ENCODE data around the gene KCNJ6. TPM values are rescaled to one million over a fixed set of nuclear protein-coding genes. Genes with fewer than 3 reads are reported as not detected.

Gene KCNJ6
- total and polyA plus RNA-seq, 2 of the 8 experiments (the other 6 are each of a cell fraction or from before 2014, with no cell fraction given): 0.51 to 1.2 TPM

DNA sequence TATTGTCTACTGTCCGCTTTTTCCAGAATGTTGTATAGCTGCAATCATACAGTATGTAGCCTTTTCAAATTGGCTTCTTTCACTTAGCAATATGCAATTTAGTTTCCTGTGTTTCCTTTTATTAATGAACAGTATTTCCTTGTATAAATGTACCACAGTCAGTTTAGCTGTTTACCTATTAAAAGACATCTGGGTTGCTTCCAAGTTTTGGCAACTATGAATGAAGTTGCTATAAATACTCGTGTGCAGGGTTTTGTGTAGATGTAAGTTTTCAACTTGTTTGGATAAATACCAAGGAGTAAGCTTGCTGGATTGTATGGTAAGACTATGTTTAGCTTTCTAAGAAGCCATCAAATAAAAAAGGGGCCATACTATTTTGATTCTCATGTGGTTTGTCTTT is 24.4 kb upstream of the KCNJ6 start:
- no peak overlapping the region for H2AK5ac ChIP-seq (ENCODE audit: low read depth, low read length)
- H3K23me2 ChIP-seq (ENCODE audit: low read depth, low read length): no peaks in the 10 kb centered on the region
- no peak overlapping the region for H4K8ac ChIP-seq (ENCODE audit: extremely low read depth, insufficient read depth, low read length)
- H4K91ac ChIP-seq (replicated peaks; ENCODE audit: insufficient read length, low read length): no peak overlapping the region
- no peaks in the 10 kb centered on the region for H4K20me1 ChIP-seq (replicated peaks in 1 of 2; ENCODE audit: control insufficient read depth in 1 of 2, insufficient read depth in 2 of 2, low read length in 2 of 2)
- no peak overlapping the region for H2BK15ac ChIP-seq (ENCODE audit: low read length)
- H3K9ac ChIP-seq (replicated peaks in 1 of 4; ENCODE audit: extremely low read depth in 1 of 4, low read depth in 3 of 4, low read length in 3 of 4): no peak overlapping the region
- no peak overlapping the region for H3K14ac ChIP-seq (ENCODE audit: insufficient read length)
- no peak for FAIRE-seq
- H3K79me1 ChIP-seq (ENCODE audit: low read depth, low read length): no peaks in the 10 kb centered on the region
- H3K4me3 ChIP-seq (ENCODE audit: extremely low read depth in 1 of 4, insufficient read depth in 2 of 4, low read depth in 3 of 4, low read length in 4 of 4): no peak overlapping the region
- H3K36me3 ChIP-seq (ENCODE audit: control insufficient read depth in 2 of 4, insufficient read depth in 4 of 4, low read length in 3 of 4): no peaks in the 10 kb centered on the region
- POLR2A ChIA-PET (ENCODE audit: partially characterized antibody): no interaction called here
- no peak overlapping the region for H4K5ac ChIP-seq (ENCODE audit: insufficient read length, low read depth, low read length)
- H3K18ac ChIP-seq (ENCODE audit: extremely low read depth, low read length): no peak overlapping the region
- 81% methylated on average over 2 of the region's 2 CpGs; no CpG with 5 or more reads in 1 of the 2 experiments for WGBS, 2 experiments (ENCODE audit: extremely low coverage in 1 of 2, insufficient coverage in 1 of 2, insufficient read length in 1 of 2, insufficient replicate concordance in 2 of 2, low coverage in 1 of 2, low lambda C conversion rate in 2 of 2, missing lambda C conversion rate in 1 of 2)
- TF ChIP-seq TAF1 (IDR thresholded peaks at IDR 0.05; ENCODE audit: low read depth, low read length): no peak
- TF ChIP-seq TAF7 (optimal IDR thresholded peaks at IDR 0.05; ENCODE audit: borderline replicate concordance, low read depth, low read length): no peak
- H3K27ac ChIP-seq (ENCODE audit: low read depth, low read length): no peak overlapping the region
- no peaks in the 10 kb centered on the region for H3K27me3 ChIP-seq (replicated peaks in 1 of 4; ENCODE audit: control insufficient read depth in 3 of 4, extremely low read depth in 1 of 4, insufficient read depth in 3 of 4, low read length in 3 of 4)
- no peaks in the 10 kb centered on the region for H3K4me1 ChIP-seq (replicated peaks in 1 of 4; ENCODE audit: control insufficient read depth in 3 of 4, insufficient read depth in 4 of 4, low read length in 3 of 4)
- H2BK5ac ChIP-seq (ENCODE audit: low read depth, low read length): no peak overlapping the region
- 0 out of 4 replicates have a peak, but pooled peaks cover under 1 to 2% of the 10 kb centered on the region in 2 experiments for H3K9me3 ChIP-seq (ENCODE audit: insufficient read depth in 2 of 2, low read depth in 1 of 2, low read length in 1 of 2)
- no peaks in the 10 kb centered on the region for H3K79me2 ChIP-seq (ENCODE audit: control insufficient read depth in 1 of 2, insufficient read depth in 2 of 2, low read length in 2 of 2)
- H3K4ac ChIP-seq (replicated peaks; ENCODE audit: insufficient read length, low read depth, low read length): no peak overlapping the region
- H3K4me2 ChIP-seq (ENCODE audit: insufficient read depth in 1 of 2, low read depth in 2 of 2, low read length in 2 of 2): no peak overlapping the region
- no peak overlapping the region for H2AFZ ChIP-seq (ENCODE audit: low read length)
- H3K56ac ChIP-seq (replicated peaks; ENCODE audit: insufficient read length, low read depth, low read length): no peak overlapping the region
- CTCF ChIA-PET (ENCODE audit: partially characterized antibody): interaction anchor here (0.6 kb wide), 1 partner anchor 1059 kb away, joined by 3 read pairs; no protein-coding TSS in a partner anchor
- H2BK20ac ChIP-seq (ENCODE audit: low read length): no peak overlapping the region
- no peak overlapping the region for H2BK12ac ChIP-seq (ENCODE audit: low read depth, low read length)
- DNase-seq (ENCODE audit: low read depth in 1 of 2, low spot score in 2 of 2): no peak
- H2BK120ac ChIP-seq (replicated peaks; ENCODE audit: low read depth, low read length): no peak overlapping the region
- H3K23ac ChIP-seq (ENCODE audit: insufficient read length): no peak overlapping the region
